Spleen (tissue), 7 donors: ENCODE data around the gene ZAR1L.

Experiments
- POLR2AphosphoS5 ChIP-seq, 3 donors: sonication (generic); formaldehyde crosslinking; IDR thresholded peaks; one replicate each; pipeline ENCODE4 v1.5.1; 2017; ENCODE audit warnings: antibody characterized with exemption in 3 of 3
- TF ChIP-seq, protein P1 (sequence below), 11 experiments: fragments of 200-600 bp in 7 of 11; fragments of 450-650 bp in 4 of 11; sonication (generic) in 4 of 11; IDR thresholded peaks in 8 of 11; conservative IDR thresholded peaks in 3 of 11; 1 replicate in 7 of 11; 2 replicates in 4 of 11; pipeline versions ENCODE4 v1.4.0 to v1.8.0; 2016 to 2021; ENCODE audit warnings: antibody characterized with exemption in 11 of 11, inconsistent platforms in 4 of 11, mild to moderate bottlenecking in 1 of 11
- donor health status: DM: no; HTN: no; CAD: no; lungs with moderate emphysema.
- donor health status: DM: no; HTN: no; CAD: no.
- donor health status: DM: no; HTN: no; CAD: no.

- TF ChIP-seq, protein P1, sequence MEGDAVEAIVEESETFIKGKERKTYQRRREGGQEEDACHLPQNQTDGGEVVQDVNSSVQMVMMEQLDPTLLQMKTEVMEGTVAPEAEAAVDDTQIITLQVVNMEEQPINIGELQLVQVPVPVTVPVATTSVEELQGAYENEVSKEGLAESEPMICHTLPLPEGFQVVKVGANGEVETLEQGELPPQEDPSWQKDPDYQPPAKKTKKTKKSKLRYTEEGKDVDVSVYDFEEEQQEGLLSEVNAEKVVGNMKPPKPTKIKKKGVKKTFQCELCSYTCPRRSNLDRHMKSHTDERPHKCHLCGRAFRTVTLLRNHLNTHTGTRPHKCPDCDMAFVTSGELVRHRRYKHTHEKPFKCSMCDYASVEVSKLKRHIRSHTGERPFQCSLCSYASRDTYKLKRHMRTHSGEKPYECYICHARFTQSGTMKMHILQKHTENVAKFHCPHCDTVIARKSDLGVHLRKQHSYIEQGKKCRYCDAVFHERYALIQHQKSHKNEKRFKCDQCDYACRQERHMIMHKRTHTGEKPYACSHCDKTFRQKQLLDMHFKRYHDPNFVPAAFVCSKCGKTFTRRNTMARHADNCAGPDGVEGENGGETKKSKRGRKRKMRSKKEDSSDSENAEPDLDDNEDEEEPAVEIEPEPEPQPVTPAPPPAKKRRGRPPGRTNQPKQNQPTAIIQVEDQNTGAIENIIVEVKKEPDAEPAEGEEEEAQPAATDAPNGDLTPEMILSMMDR (IDR thresholded peaks at IDR 0.05 in 8 of 11, conservative IDR thresholded peaks at IDR 0.05 in 3 of 11), result no peak
- TF ChIP-seq POLR2AphosphoS5 (IDR thresholded peaks at IDR 0.05), result no peak
These were observed 16.5 kb downstream of the ZAR1L start for GRCh38 chr13:32298695-32299094.
